Liver (tissue), 9 donors: ENCODE results near the gene LMTK2. TPM values are rescaled to one million over a fixed set of nuclear protein-coding genes. Genes with fewer than 3 reads are reported as not detected.

Experiments
- DNase-seq: peaks from one replicate; pipeline ENCODE4 v3.0.0-alpha.2; 2017; ENCODE audit warnings: low spot score
- H3K27ac ChIP-seq, 2 donors: one replicate each; pipeline ENCODE4 v1.7.0; 2013; ENCODE audit warnings: inconsistent platforms in 2 of 2, low read length in 2 of 2, control low read depth in 1 of 2, low read depth in 1 of 2, mild to moderate bottlenecking in 1 of 2
- H3K27me3 ChIP-seq, 4 donors: one replicate each; pipeline versions ENCODE4 v1.6.1 to v1.7.0; 2013; ENCODE audit warnings: low read length in 3 of 4, inconsistent platforms in 1 of 4, mild to moderate bottlenecking in 1 of 4, moderate library complexity in 1 of 4; ENCODE audit not compliant: control insufficient read depth in 4 of 4, insufficient read depth in 4 of 4
- H3K36me3 ChIP-seq, 4 donors: one replicate each; pipeline versions ENCODE4 v1.6.1 to v1.7.0; 2013; ENCODE audit warnings: low read length in 3 of 4, mild to moderate bottlenecking in 3 of 4, low read depth in 1 of 4, moderate library complexity in 1 of 4; ENCODE audit not compliant: control insufficient read depth in 4 of 4, insufficient read depth in 3 of 4
- H3K4me1 ChIP-seq, 4 donors: one replicate each; pipeline versions ENCODE4 v1.6.1 to v1.7.0; 2013; ENCODE audit warnings: low read length in 3 of 4, mild to moderate bottlenecking in 3 of 4, moderate library complexity in 1 of 4; ENCODE audit not compliant: control insufficient read depth in 4 of 4, insufficient read depth in 4 of 4
- H3K4me3 ChIP-seq, 3 donors: one replicate each; pipeline versions ENCODE4 v1.6.1 to v1.7.0; 2013; ENCODE audit warnings: low read length in 3 of 3, control low read depth in 1 of 3, low read depth in 1 of 3, mild to moderate bottlenecking in 1 of 3
- H3K9ac ChIP-seq, 2 donors: one replicate each; pipeline ENCODE4 v1.7.0; 2013; ENCODE audit warnings: low read length in 2 of 2, mild to moderate bottlenecking in 2 of 2, moderate library complexity in 2 of 2, control low read depth in 1 of 2, low read depth in 1 of 2
- H3K9me3 ChIP-seq, 4 donors: one replicate each; pipeline versions ENCODE4 v1.6.1 to v1.7.0; 2013; ENCODE audit warnings: low read length in 3 of 4; ENCODE audit not compliant: control insufficient read depth in 4 of 4
- EGR1 ChIP-seq, 2 donors: IDR thresholded peaks; 2 replicates each; pipeline ENCODE4 v1.6.1; 2016 to 2018; ENCODE audit warnings: antibody characterized with exemption in 2 of 2, low read depth in 2 of 2
- FOXA1 ChIP-seq: IDR thresholded peaks from 2 replicates; pipeline ENCODE4 v1.6.1; 2016; ENCODE audit warnings: antibody characterized with exemption
- FOXA2 ChIP-seq: IDR thresholded peaks from 2 replicates; pipeline ENCODE4 v1.6.1; 2016; ENCODE audit warnings: antibody characterized with exemption
- GABPA ChIP-seq, 2 donors: IDR thresholded peaks in 1 of 2; conservative IDR thresholded peaks in 1 of 2; 2 replicates each; pipeline ENCODE4 v1.6.1; 2016; ENCODE audit warnings: antibody characterized with exemption in 2 of 2, mild to moderate bottlenecking in 1 of 2, moderate library complexity in 1 of 2
- HNF4A ChIP-seq, 2 donors: conservative IDR thresholded peaks; 2 replicates each; pipeline ENCODE4 v1.6.1; 2016; ENCODE audit warnings: antibody characterized with exemption in 2 of 2, mild to moderate bottlenecking in 2 of 2
- HNF4G ChIP-seq: IDR thresholded peaks from 2 replicates; pipeline ENCODE4 v1.6.1; 2016; ENCODE audit warnings: antibody characterized with exemption
- JUND ChIP-seq, 2 donors: IDR thresholded peaks; 2 replicates each; pipeline ENCODE4 v1.6.1; 2016; ENCODE audit warnings: antibody characterized with exemption in 2 of 2
- MAX ChIP-seq: IDR thresholded peaks from 2 replicates; pipeline ENCODE4 v1.6.1; 2016; ENCODE audit warnings: antibody characterized with exemption
- NR2F2 ChIP-seq: IDR thresholded peaks from 2 replicates; pipeline ENCODE4 v1.6.1; 2016; ENCODE audit warnings: antibody characterized with exemption
- RAD21 ChIP-seq, 2 donors: IDR thresholded peaks; 2 replicates each; pipeline ENCODE4 v1.6.1; 2016; ENCODE audit warnings: antibody characterized with exemption in 2 of 2, mild to moderate bottlenecking in 2 of 2
- REST ChIP-seq: IDR thresholded peaks from 2 replicates; pipeline ENCODE4 v1.6.1; 2016; ENCODE audit warnings: antibody characterized with exemption, mild to moderate bottlenecking
- SP1 ChIP-seq: IDR thresholded peaks from 2 replicates; pipeline ENCODE4 v1.6.1; 2018; ENCODE audit warnings: antibody characterized with exemption, mild to moderate bottlenecking
- YY1 ChIP-seq: IDR thresholded peaks from 2 replicates; pipeline ENCODE4 v1.6.1; 2016; ENCODE audit warnings: antibody characterized with exemption, mild to moderate bottlenecking
- ZBTB33 ChIP-seq: IDR thresholded peaks from 2 replicates; pipeline ENCODE4 v1.6.1; 2016; ENCODE audit warnings: antibody characterized with exemption
- WGBS: extraction: QIAGEN DNeasy Blood & Tissue Kit; methylation state at CpG from one replicate; pipeline ENCODE4 v1.1.7; 2013; 5-methylcytosine and 5-hydroxymethylcytosine counted together
- polyA plus RNA-seq, 2 donors: library from polyadenylated mRNA; stranded (reverse) in 1 of 2; unstranded in 1 of 2; fragments of 200-250 nt in 1 of 2; fragments of >200 nt in 1 of 2; fragmentation: Nextera tagmentation in 1 of 2; extraction: Ambion mirVana in 1 of 2; gene quantifications; one replicate each; pipeline versions ENCODE4 v1.2.1 to v1.2.3, GENCODE V29; 2013 to 2015
- total RNA-seq, 2 donors: library from RNA; depleted of rRNA; stranded (reverse); fragments of >200 nt; gene quantifications; one replicate each; pipeline ENCODE4 v1.2.3, GENCODE V29; 2014
- TF ChIP-seq, protein P1 (sequence below): fragments of 150-350 bp; IDR thresholded peaks from 2 replicates; pipeline ENCODE4 v1.5.1; 2017; ENCODE audit warnings: improper control_type of control experiment, low read depth, low read length; ENCODE audit not compliant: missing input control
- TF ChIP-seq, protein P2 (sequence below): IDR thresholded peaks from 2 replicates; pipeline ENCODE4 v1.6.1; 2016; ENCODE audit warnings: antibody characterized with exemption
- donor health status: healthy.
- donor health status: healthy.
- donor health status: healthy.
- donor health status: healthy.
- donor health status: healthy.

LMTK2 gene
- total and polyA plus RNA-seq, 4 donors, result 3.1 to 14.3 (median 9.0) TPM

DNA sequence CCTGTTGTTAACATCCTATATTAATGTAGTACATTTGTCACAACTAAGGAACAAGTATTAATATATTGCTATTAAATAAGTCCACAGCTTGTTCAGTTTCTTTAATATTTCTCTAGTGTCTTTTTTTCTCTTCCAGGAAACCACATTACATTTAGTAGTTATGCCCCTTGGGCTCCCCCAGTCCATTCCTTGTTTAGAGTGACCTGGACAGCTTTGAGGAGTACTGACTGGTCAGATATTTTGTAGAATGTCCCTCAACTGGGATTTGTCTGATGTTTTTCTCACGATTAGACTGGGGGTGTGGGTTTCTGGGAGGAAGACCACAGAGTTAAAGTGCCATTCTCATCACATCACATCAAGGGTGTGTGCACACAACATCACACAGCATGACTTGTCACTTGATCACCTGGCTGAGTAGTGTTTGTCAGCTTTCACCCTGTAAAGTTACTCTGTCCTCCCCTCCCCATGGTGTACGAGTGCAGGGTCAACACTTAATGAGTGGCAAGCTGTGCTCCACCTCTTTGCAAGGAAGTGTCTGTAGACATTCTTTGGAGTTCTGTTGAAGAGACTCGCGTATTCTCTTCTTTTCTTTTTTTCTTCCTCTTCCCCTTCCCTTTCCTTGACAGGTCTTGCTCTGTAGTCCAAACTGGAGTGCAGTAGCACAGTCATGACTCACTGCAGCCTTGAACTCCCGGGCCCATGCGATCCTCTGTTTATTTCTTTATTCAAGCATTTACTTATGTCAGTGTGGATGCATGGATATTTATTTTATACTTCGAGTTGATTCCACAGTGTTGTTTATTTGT is 10.2 kb downstream of the LMTK2 start:
- TF ChIP-seq ZBTB33 (no peak), HNF4G (no peak), EGR1 (IDR thresholded peaks at IDR 0.05; ENCODE audit: low read depth in 2 of 2) (no peak), SP1 (no peak), FOXA1 (no peak), JUND (IDR thresholded peaks at IDR 0.05) (no peak), NR2F2 (no peak), YY1 (no peak), MAX (no peak)
- TF ChIP-seq, protein P1, sequence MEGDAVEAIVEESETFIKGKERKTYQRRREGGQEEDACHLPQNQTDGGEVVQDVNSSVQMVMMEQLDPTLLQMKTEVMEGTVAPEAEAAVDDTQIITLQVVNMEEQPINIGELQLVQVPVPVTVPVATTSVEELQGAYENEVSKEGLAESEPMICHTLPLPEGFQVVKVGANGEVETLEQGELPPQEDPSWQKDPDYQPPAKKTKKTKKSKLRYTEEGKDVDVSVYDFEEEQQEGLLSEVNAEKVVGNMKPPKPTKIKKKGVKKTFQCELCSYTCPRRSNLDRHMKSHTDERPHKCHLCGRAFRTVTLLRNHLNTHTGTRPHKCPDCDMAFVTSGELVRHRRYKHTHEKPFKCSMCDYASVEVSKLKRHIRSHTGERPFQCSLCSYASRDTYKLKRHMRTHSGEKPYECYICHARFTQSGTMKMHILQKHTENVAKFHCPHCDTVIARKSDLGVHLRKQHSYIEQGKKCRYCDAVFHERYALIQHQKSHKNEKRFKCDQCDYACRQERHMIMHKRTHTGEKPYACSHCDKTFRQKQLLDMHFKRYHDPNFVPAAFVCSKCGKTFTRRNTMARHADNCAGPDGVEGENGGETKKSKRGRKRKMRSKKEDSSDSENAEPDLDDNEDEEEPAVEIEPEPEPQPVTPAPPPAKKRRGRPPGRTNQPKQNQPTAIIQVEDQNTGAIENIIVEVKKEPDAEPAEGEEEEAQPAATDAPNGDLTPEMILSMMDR, result no peak
- Histone ChIP-seq H3K4me3 (no peak overlapping the region), H3K27ac (no peak overlapping the region), H3K4me1 (peaks cover 0 to 5% (median 1%) of the 10 kb centered on the region in 4 donors), H3K9ac (no peak overlapping the region), H3K36me3 (no peaks in the 10 kb centered on the region), H3K9me3 (no peaks in the 10 kb centered on the region), H3K27me3 (no peaks in the 10 kb centered on the region)
- DNase-seq, result no peak
- 77% methylated on average over 7 of the region's 7 CpGs for WGBS

DNA sequence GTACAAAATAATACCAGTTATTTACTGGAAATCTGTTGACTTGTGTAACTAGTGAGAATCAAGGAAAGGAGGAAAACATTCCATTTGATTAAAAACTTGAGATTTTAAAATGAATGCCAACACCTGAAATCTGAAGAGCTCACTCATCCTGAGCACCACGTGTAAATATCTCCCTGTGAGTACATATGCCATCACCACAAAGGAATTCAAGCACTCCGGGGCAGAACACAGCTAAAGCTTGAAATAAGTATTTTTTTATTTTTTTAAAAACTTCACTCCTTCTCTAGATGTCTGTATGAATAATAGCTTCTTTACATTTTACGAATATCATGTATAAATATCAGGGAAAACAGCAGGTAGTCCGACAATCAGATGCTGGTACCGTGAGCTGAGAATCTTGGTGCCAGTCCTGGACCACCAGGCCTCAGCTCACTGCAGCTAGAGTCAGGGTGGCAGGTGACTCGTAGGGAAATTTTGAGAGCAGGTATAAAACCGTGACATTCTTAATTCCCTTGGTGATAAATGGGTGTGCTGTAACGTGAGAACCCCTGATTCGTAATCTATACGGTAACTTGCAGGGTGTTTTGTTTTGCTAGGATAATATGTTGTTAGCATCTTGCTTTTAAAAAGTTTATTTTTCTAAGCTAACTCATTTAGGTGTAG is 12.7 kb downstream of the LMTK2 start:
- Histone ChIP-seq H3K36me3 (no peaks in the 10 kb centered on the region), H3K4me3 (no peak overlapping the region), H3K27ac (no peak overlapping the region), H3K27me3 (no peaks in the 10 kb centered on the region), H3K9me3 (no peaks in the 10 kb centered on the region), H3K9ac (no peak overlapping the region), H3K4me1 (peaks cover 0 to 5% (median 1%) of the 10 kb centered on the region in 4 donors)
- DNase-seq, result no peak
- WGBS, result 84% methylated on average over 10 of the region's 10 CpGs
- TF ChIP-seq EGR1 (IDR thresholded peaks at IDR 0.05; ENCODE audit: low read depth in 2 of 2) (no peak), GABPA (IDR thresholded peaks at IDR 0.05 in 1 of 2, conservative IDR thresholded peaks at IDR 0.05 in 1 of 2) (no peak), RAD21 (IDR thresholded peaks at IDR 0.05) (no peak), MAX (no peak)

DNA sequence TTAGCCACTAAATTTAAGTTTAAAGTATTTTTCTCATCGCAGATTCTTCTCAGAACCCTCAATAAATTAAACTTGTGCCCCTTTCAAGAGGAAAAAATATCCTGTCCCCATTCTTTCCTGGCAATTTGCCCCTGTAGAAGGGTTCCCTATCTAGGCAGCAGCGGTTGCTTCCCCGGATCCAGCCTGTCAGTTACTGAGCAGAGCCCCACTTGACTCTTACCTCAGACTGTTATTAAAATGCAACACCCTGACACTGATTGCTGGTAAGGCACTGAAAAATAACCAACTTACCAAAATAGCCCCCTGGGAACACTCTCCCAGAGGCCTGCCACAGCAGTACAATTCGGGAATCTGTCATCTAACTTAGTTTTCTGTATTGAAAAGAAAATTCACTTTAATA is 13.9 kb downstream of the LMTK2 start:
- Histone ChIP-seq H3K4me1 (peaks cover 0 to 4% (median 1%) of the 10 kb centered on the region in 4 donors), H3K27ac (no peak overlapping the region), H3K27me3 (no peaks in the 10 kb centered on the region), H3K9ac (no peak overlapping the region), H3K4me3 (no peak overlapping the region), H3K36me3 (no peaks in the 10 kb centered on the region), H3K9me3 (no peaks in the 10 kb centered on the region)
- no peak for DNase-seq
- 85% methylated on average over 4 of the region's 4 CpGs for WGBS
- TF ChIP-seq YY1 (no peak), ZBTB33 (no peak), HNF4A (conservative IDR thresholded peaks at IDR 0.05) (no peak), REST (no peak), FOXA2 (no peak)
- TF ChIP-seq, protein P2, sequence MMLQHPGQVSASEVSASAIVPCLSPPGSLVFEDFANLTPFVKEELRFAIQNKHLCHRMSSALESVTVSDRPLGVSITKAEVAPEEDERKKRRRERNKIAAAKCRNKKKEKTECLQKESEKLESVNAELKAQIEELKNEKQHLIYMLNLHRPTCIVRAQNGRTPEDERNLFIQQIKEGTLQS, result no peak
